HEK293 (cell line): Measurements from ENCODE around the gene IFI6.

Source experiments
- CTCF ChIA-PET: fragments of 350-600 bp; formaldehyde crosslinking; extraction: SDS; loops from one replicate; lab custom pipeline; 2021; ENCODE audit warnings: antibody characterized with exemption; lab: Yijun Ruan, JAX
- POLR2A ChIA-PET: fragments of 300-600 bp; formaldehyde crosslinking; extraction: SDS; loops from one replicate; lab custom pipeline; 2020; ENCODE audit warnings: antibody characterized with exemption, inconsistent platforms; lab: Yijun Ruan, JAX
- H3K27ac ChIP-seq: fragments of 200-500 bp; sonication (Bioruptor generic); 2 replicates; pipeline ENCODE4 v1.5.1; 2014; ENCODE audit warnings: low read depth, low read length, control low read depth, inconsistent platforms; ENCODE audit errors: extremely low read depth
- H3K36me3 ChIP-seq, 2 experiments: fragments of 200-500 bp in 1 of 2; sonication (Bioruptor generic) in 1 of 2; 1 replicate in 1 of 2; 2 replicates in 1 of 2; pipeline ENCODE4 v1.5.1; 2014 to 2017; ENCODE audit warnings: inconsistent platforms in 2 of 2, low read length in 2 of 2; ENCODE audit not compliant: control insufficient read depth in 2 of 2, insufficient read depth in 1 of 2
- H3K4me1 ChIP-seq: fragments of 200-500 bp; sonication (Bioruptor generic); 2 replicates; pipeline ENCODE4 v1.5.1; 2014; ENCODE audit warnings: mild to moderate bottlenecking, low read length, inconsistent platforms; ENCODE audit not compliant: control insufficient read depth, insufficient read depth
- H3K4me3 ChIP-seq: 2 replicates; pipeline ENCODE4 v1.5.1; 2011; ENCODE audit warnings: low read depth, mild to moderate bottlenecking, control low read depth, low read length, moderate library complexity
- H3K9me3 ChIP-seq: fragments of 200-500 bp; sonication (Bioruptor generic); 2 replicates; pipeline ENCODE4 v1.5.1; 2014; ENCODE audit warnings: low read depth, low read length, inconsistent platforms; ENCODE audit not compliant: control insufficient read depth, insufficient read depth
- KLF10 ChIP-seq: fragments of 450-650 bp; IDR thresholded peaks from 2 replicates; pipeline ENCODE4 v1.5.1; 2018; ENCODE audit warnings: missing biosample characterization, mild to moderate bottlenecking, missing genetic modification characterization
- MZF1 ChIP-seq: fragments of 450-650 bp; formaldehyde crosslinking; IDR thresholded peaks from 2 replicates; pipeline ENCODE4 v1.5.1; 2017; ENCODE audit warnings: missing biosample characterization, missing genetic modification characterization, borderline replicate concordance
- PRDM10 ChIP-seq: fragments of 450-650 bp; formaldehyde crosslinking; IDR thresholded peaks from 2 replicates; pipeline ENCODE4 v1.5.1; 2016; ENCODE audit warnings: missing biosample characterization, missing genetic modification characterization
- REST ChIP-seq: fragments of 450-650 bp; formaldehyde crosslinking; IDR thresholded peaks from 2 replicates; pipeline ENCODE4 v1.5.1; 2016; ENCODE audit warnings: missing biosample characterization, missing genetic modification characterization
- SP2 ChIP-seq: fragments of 450-650 bp; formaldehyde crosslinking; IDR thresholded peaks from 2 replicates; pipeline ENCODE4 v1.5.1; 2016; ENCODE audit warnings: missing biosample characterization, missing genetic modification characterization
- ZBTB26 ChIP-seq: fragments of 450-650 bp; formaldehyde crosslinking; optimal IDR thresholded peaks from 2 replicates; pipeline ENCODE3; 2016; ENCODE audit warnings: missing biosample characterization, mild to moderate bottlenecking, missing genetic modification characterization
- ZBTB44 ChIP-seq: fragments of 450-650 bp; IDR thresholded peaks from 2 replicates; pipeline ENCODE4 v1.5.1; 2018; ENCODE audit warnings: missing biosample characterization, mild to moderate bottlenecking, missing genetic modification characterization
- ZBTB48 ChIP-seq: fragments of 450-650 bp; formaldehyde crosslinking; IDR thresholded peaks from 2 replicates; pipeline ENCODE4 v1.5.1; 2016; ENCODE audit warnings: missing biosample characterization, missing genetic modification characterization
- ZIC2 ChIP-seq: fragments of 450-650 bp; formaldehyde crosslinking; IDR thresholded peaks from 2 replicates; pipeline ENCODE4 v1.5.1; 2016; ENCODE audit warnings: missing biosample characterization, missing genetic modification characterization
- ZNF175 ChIP-seq: fragments of 450-650 bp; formaldehyde crosslinking; IDR thresholded peaks from 2 replicates; pipeline ENCODE4 v1.5.1; 2016; ENCODE audit warnings: missing biosample characterization, missing genetic modification characterization
- ZNF211 ChIP-seq: fragments of 450-650 bp; formaldehyde crosslinking; IDR thresholded peaks from 2 replicates; pipeline ENCODE4 v1.5.1; 2016; ENCODE audit warnings: low read depth, missing biosample characterization, missing genetic modification characterization
- ZNF548 ChIP-seq: fragments of 450-650 bp; formaldehyde crosslinking; IDR thresholded peaks from 2 replicates; pipeline ENCODE4 v1.5.1; 2016; ENCODE audit warnings: missing biosample characterization, missing genetic modification characterization
- ZNF549 ChIP-seq: fragments of 450-650 bp; IDR thresholded peaks from 2 replicates; pipeline ENCODE4 v1.5.1; 2018; ENCODE audit warnings: missing biosample characterization, missing genetic modification characterization, mild to moderate bottlenecking, inconsistent platforms, moderate library complexity
- ZNF555 ChIP-seq: fragments of 450-650 bp; formaldehyde crosslinking; conservative IDR thresholded peaks from 2 replicates; pipeline ENCODE4 v1.5.1; 2017; ENCODE audit warnings: missing biosample characterization, mild to moderate bottlenecking, missing genetic modification characterization, inconsistent platforms
- ZNF600 ChIP-seq: fragments of 450-650 bp; formaldehyde crosslinking; IDR thresholded peaks from 2 replicates; pipeline ENCODE4 v1.5.1; 2016; ENCODE audit warnings: missing biosample characterization, missing genetic modification characterization
- ZNF621 ChIP-seq: fragments of 450-650 bp; formaldehyde crosslinking; IDR thresholded peaks from 2 replicates; pipeline ENCODE4 v1.5.1; 2017; ENCODE audit warnings: missing biosample characterization, missing genetic modification characterization
- ZNF623 ChIP-seq: fragments of 450-650 bp; formaldehyde crosslinking; IDR thresholded peaks from 2 replicates; pipeline ENCODE4 v1.5.1; 2016; ENCODE audit warnings: missing biosample characterization, missing genetic modification characterization

The IFI6 gene

GRCh38 chr1:27623327-27624212 is 48.4 kb downstream of the IFI6 start:
- ChIA-PET CTCF (interaction anchor here (0.8 to 0.9 kb wide), 2 partner anchors 17 to 324 kb away, joined by 3 read pairs; no protein-coding TSS in a partner anchor), POLR2A (no interaction called here)
- Histone ChIP-seq H3K36me3 (no peaks in the 10 kb centered on the region), H3K27ac (no peak overlapping the region), H3K4me3 (no peak overlapping the region), H3K4me1 (no peaks in the 10 kb centered on the region), H3K9me3 (no peaks in the 10 kb centered on the region)
- TF ChIP-seq ZIC2 (tag by site-specific recombination) (peak; percentile 19; the same call in 1 of the 2 replicates), ZNF211 (tag by site-specific recombination) (no peak)

GRCh38 chr1:27622828-27623227 is 49.2 kb downstream of the IFI6 start:
- H3K4me3 ChIP-seq, result no peak overlapping the region
- no peaks in the 10 kb centered on the region for H3K36me3 ChIP-seq
- CTCF ChIA-PET, result interaction anchor here (0.8 to 0.9 kb wide), 2 partner anchors 16 to 323 kb away, joined by 3 read pairs; no protein-coding TSS in a partner anchor
- POLR2A ChIA-PET, result interaction anchor here (0.6 kb wide), 1 partner anchor 105 kb away, joined by 3 read pairs; no protein-coding TSS in a partner anchor
- TF ChIP-seq ZNF600 (peak; percentile 38; the same call in 1 of the 2 replicates), ZNF175 (tag by site-specific recombination) (no peak), PRDM10 (0 out of 2 replicates have a peak, but pooled peaks have one; percentile 15)
- no peak overlapping the region for H3K27ac ChIP-seq
- H3K9me3 ChIP-seq, result no peaks in the 10 kb centered on the region
- H3K4me1 ChIP-seq, result no peaks in the 10 kb centered on the region

- ChIA-PET CTCF (interaction anchor here (0.6 to 3.2 kb wide), 6 partner anchors 13 to 234 kb away, joined by 3 to 16 read pairs (median 4); no protein-coding TSS in a partner anchor), POLR2A (interaction anchor here (0.7 to 1.0 kb wide), 3 partner anchors 131 to 744 kb away, joined by 3 to 11 read pairs (median 3); partner anchors contain the start of gene STX12)
- H3K27ac ChIP-seq, result no peak overlapping the region
- no peaks in the 10 kb centered on the region for H3K4me1 ChIP-seq
- H3K36me3 ChIP-seq, result no peaks in the 10 kb centered on the region
- no peak overlapping the region for H3K4me3 ChIP-seq
- H3K9me3 ChIP-seq, result no peaks in the 10 kb centered on the region
- no peak for TF ChIP-seq SP2
- TF ChIP-seq ZNF548 (tag by site-specific recombination), result no peak
- no peak for TF ChIP-seq ZIC2 (tag by site-specific recombination)
- TF ChIP-seq KLF10 (tag by site-specific recombination), result no peak
- TF ChIP-seq ZBTB44 (tag by site-specific recombination), result no peak
- TF ChIP-seq REST (tag by site-specific recombination), result no peak
- TF ChIP-seq ZNF549, result no peak
- TF ChIP-seq ZNF623, result no peak
- no peak for TF ChIP-seq ZNF621 (tag by site-specific recombination)
- TF ChIP-seq MZF1 (tag by site-specific recombination), result no peak
- TF ChIP-seq ZNF555, result no peak
- TF ChIP-seq ZBTB26, result no peak
- TF ChIP-seq ZBTB48 (tag by site-specific recombination), result no peak
Measured at GRCh38 chr1:27621051-27621920, 50.7 kb downstream of the IFI6 start.
